Cardiac muscle cell (in vitro differentiated cells and primary cell): ENCODE data around the gene NR3C2. TPM values are rescaled to one million over a fixed set of nuclear protein-coding genes. Genes with fewer than 3 reads are reported as not detected.

Source experiments
- DNase-seq, 2 donors: peaks; one replicate each; pipeline versions ENCODE4 v3.0.0 to v3.0.0-alpha.2; 2010 to 2017; ENCODE audit warnings: low read depth in 1 of 2, low spot score in 1 of 2
- H3K27ac ChIP-seq: fragments of 200-600 bp; sonication (generic); 2 replicates; pipeline ENCODE4 v1.5.1; 2016
- H3K27me3 ChIP-seq: fragments of 200-600 bp; sonication (generic); 2 replicates; pipeline ENCODE4 v1.6.0; 2016; ENCODE audit warnings: control low read depth
- H3K36me3 ChIP-seq: fragments of 200-600 bp; sonication (generic); 2 replicates; pipeline ENCODE4 v1.5.1; 2016; ENCODE audit warnings: control low read depth
- H3K4me1 ChIP-seq: fragments of 200-600 bp; sonication (generic); 2 replicates; pipeline ENCODE4 v1.8.1; 2017; ENCODE audit warnings: low read depth, mild to moderate bottlenecking, mixed run types
- H3K4me3 ChIP-seq: fragments of 200-600 bp; sonication (generic); 2 replicates; pipeline ENCODE4 v1.5.1; 2016; ENCODE audit warnings: mild to moderate bottlenecking
- H3K9me3 ChIP-seq: fragments of 200-600 bp; sonication (generic); 2 replicates; pipeline ENCODE4 v1.5.1; 2017; ENCODE audit warnings: low read depth, mild to moderate bottlenecking, control low read depth
- CTCF ChIP-seq: IDR thresholded peaks from 2 replicates; pipeline ENCODE4 v1.5.1; 2012; ENCODE audit warnings: low read depth, mild to moderate bottlenecking, low read length
- polyA plus RNA-seq: library from polyadenylated mRNA; unstranded; fragments of >200 nt; fragmentation: Nextera tagmentation; extraction: Ambion mirVana; gene quantifications from 2 replicates; pipeline ENCODE4 v1.2.1, GENCODE V29; 2016
- total RNA-seq: library from RNA; depleted of rRNA; stranded (reverse); fragments of >200 nt; gene quantifications from 2 replicates; pipeline ENCODE4 v1.2.3, GENCODE V29; 2016

Gene NR3C2
- total and polyA plus RNA-seq, 2 experiments from 2014 or later, result 0.43 to 2.5 TPM

- Histone ChIP-seq H3K27me3 (no peaks in the 10 kb centered on the region), H3K4me1 (no peaks in the 10 kb centered on the region), H3K9me3 (no peaks in the 10 kb centered on the region), H3K36me3 (no peaks in the 10 kb centered on the region), H3K4me3 (no peak overlapping the region), H3K27ac (no peak overlapping the region)
- no peak for TF ChIP-seq CTCF
- DNase-seq, result no peak
These were observed 271.5 kb downstream of the NR3C2 start for GRCh38 chr4:148170408-148171365.

GRCh38 chr4:148166132-148166591 is 276.1 kb downstream of the NR3C2 start:
- Histone ChIP-seq H3K27me3 (no peaks in the 10 kb centered on the region), H3K4me1 (peaks cover 23% of the 10 kb centered on the region), H3K9me3 (no peaks in the 10 kb centered on the region), H3K36me3 (no peaks in the 10 kb centered on the region), H3K4me3 (no peak overlapping the region), H3K27ac (no peak overlapping the region)
- TF ChIP-seq CTCF, result no peak
- peak in 1 of 2 donors; percentile 35 for DNase-seq

- Histone ChIP-seq H3K9me3 (no peaks in the 10 kb centered on the region), H3K27ac (no peak overlapping the region), H3K27me3 (no peaks in the 10 kb centered on the region), H3K36me3 (no peaks in the 10 kb centered on the region), H3K4me1 (peaks cover 23% of the 10 kb centered on the region), H3K4me3 (no peak overlapping the region)
- TF ChIP-seq CTCF, result no peak
- no peak for DNase-seq
These were observed 277.7 kb downstream of the NR3C2 start for GRCh38 chr4:148164557-148164956.

GRCh38 chr4:148162991-148163390 is 279.2 kb downstream of the NR3C2 start:
- H3K27ac ChIP-seq, result peak overlapping the region; percentile 55
- H3K27me3 ChIP-seq, result no peaks in the 10 kb centered on the region
- no peaks in the 10 kb centered on the region for H3K36me3 ChIP-seq
- TF ChIP-seq CTCF, result no peak
- H3K9me3 ChIP-seq, result no peaks in the 10 kb centered on the region
- DNase-seq, result no peak
- no peak overlapping the region for H3K4me3 ChIP-seq
- peaks cover 23% of the 10 kb centered on the region for H3K4me1 ChIP-seq

- Histone ChIP-seq H3K4me1 (peaks cover 23% of the 10 kb centered on the region), H3K27ac (peak overlapping the region; percentile 55), H3K4me3 (no peak overlapping the region), H3K36me3 (no peaks in the 10 kb centered on the region), H3K9me3 (no peaks in the 10 kb centered on the region), H3K27me3 (no peaks in the 10 kb centered on the region)
- no peak for TF ChIP-seq CTCF
- peak in 1 of 2 donors; percentile 31 for DNase-seq
These were observed 279.7 kb downstream of the NR3C2 start for GRCh38 chr4:148162519-148162918.
